ENCODE results near the gene PIGC.

The PIGC gene

DNA sequence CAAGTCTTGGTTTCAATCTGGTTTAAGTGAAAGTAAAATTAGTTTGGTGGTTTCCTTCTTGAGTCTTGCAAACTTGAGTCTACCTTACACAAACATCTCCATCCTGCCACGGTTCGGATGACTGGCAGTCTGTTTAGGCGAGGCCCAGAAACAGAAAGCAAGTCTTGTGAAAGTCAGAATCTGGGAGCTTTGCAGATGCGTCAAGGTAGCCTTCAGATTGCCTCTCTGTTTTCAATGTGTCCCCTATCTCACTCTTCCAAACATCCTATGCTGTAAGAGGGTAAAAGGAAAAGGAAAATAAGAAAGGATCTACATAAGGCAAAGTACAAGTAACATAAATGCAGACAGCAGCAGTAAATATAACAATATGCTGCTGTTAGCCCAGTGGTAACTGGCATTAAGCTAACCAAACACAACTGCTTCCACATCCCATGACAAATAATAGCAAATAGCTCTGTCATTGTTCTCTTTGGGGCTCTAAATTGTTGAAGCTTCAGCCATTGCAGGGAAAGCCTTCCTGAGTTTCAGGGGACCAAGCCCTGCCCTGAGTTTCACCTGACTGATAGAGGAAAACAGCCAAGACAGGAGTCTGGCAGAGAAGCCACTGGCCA is 49.6 kb downstream of the PIGC start:
- no peak overlapping the region for H3K27ac ChIP-seq
- no peak for TF ChIP-seq ZFX (IDR thresholded peaks at IDR 0.05)
- TF ChIP-seq, protein P1, sequence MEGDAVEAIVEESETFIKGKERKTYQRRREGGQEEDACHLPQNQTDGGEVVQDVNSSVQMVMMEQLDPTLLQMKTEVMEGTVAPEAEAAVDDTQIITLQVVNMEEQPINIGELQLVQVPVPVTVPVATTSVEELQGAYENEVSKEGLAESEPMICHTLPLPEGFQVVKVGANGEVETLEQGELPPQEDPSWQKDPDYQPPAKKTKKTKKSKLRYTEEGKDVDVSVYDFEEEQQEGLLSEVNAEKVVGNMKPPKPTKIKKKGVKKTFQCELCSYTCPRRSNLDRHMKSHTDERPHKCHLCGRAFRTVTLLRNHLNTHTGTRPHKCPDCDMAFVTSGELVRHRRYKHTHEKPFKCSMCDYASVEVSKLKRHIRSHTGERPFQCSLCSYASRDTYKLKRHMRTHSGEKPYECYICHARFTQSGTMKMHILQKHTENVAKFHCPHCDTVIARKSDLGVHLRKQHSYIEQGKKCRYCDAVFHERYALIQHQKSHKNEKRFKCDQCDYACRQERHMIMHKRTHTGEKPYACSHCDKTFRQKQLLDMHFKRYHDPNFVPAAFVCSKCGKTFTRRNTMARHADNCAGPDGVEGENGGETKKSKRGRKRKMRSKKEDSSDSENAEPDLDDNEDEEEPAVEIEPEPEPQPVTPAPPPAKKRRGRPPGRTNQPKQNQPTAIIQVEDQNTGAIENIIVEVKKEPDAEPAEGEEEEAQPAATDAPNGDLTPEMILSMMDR (conservative IDR thresholded peaks at IDR 0.05): no peak

DNA sequence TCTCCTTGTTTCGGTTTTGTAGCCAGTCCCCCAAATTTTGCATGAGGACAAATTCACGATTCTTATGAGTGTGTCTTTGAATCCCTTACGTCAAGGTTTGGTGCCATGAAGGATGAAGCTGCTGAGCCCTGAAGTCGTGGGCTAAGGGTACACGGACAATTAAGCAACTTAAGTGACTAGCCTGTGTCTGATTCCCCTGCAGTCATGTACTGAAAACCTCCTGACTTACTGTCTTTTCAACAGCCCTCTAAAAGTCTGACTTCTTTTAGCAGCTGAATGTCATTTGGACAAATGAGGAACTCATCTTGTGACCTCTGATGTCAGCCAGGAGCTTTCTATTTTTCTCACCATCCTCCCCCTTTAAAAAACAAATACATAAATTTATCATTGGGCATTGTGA is 50.5 kb downstream of the PIGC start:
- TF ChIP-seq, protein P1 (conservative IDR thresholded peaks at IDR 0.05): no peak
- TF ChIP-seq ZFX (IDR thresholded peaks at IDR 0.05): no peak
- no peak overlapping the region for H3K27ac ChIP-seq

GRCh38 chr1:172391976-172392375 is 51.9 kb downstream of the PIGC start:
- no peak overlapping the region for H3K27ac ChIP-seq
- no peak for TF ChIP-seq ZFX (IDR thresholded peaks at IDR 0.05)
- TF ChIP-seq, protein P1 (conservative IDR thresholded peaks at IDR 0.05): no peak
